CD4-positive, alpha-beta T cell (primary cell): ENCODE data around the gene TDRD6. TPM values are rescaled to one million over a fixed set of nuclear protein-coding genes. Genes with fewer than 3 reads are reported as not detected.

Experiments used
- ATAC-seq: fragments of 200-7000 bp; cut with Tn5 transposase; one replicate; pipeline ENCODE4 v1.10.0; 2022; ENCODE audit warnings: mild to moderate bottlenecking; ENCODE audit not compliant: poor library complexity
- CTCF ChIA-PET: fragments of 350-600 bp; sonication (Branson Sonifier 250); formaldehyde crosslinking; loops from one replicate; lab custom pipeline; 2021; ENCODE audit warnings: antibody characterized with exemption, inconsistent platforms; lab: Charles Lee
- POLR2A ChIA-PET: fragments of 350-600 bp; sonication (Branson Sonifier 250); formaldehyde crosslinking; loops from one replicate; lab custom pipeline; 2021; ENCODE audit warnings: antibody characterized with exemption, inconsistent platforms; lab: Charles Lee
- DNase-seq, 14 experiments: peaks; one replicate each; pipeline ENCODE4 v3.0.0-alpha.2; 2013 to 2020; ENCODE audit warnings: mixed read lengths in 2 of 14
- H3K27ac ChIP-seq, 2 donors: one replicate each; pipeline versions ENCODE4 v1.5.1 to v1.7.0; 2013; ENCODE audit warnings: low read length in 2 of 2, low read depth in 1 of 2, mild to moderate bottlenecking in 1 of 2
- H3K27me3 ChIP-seq, 2 experiments: 1 replicate in 1 of 2; 2 replicates in 1 of 2; pipeline versions ENCODE4 v1.6.1 to v1.7.0; 2013; ENCODE audit warnings: low read length in 2 of 2, control low read depth in 1 of 2, mild to moderate bottlenecking in 1 of 2, moderate library complexity in 1 of 2; ENCODE audit not compliant: insufficient read depth in 2 of 2, control insufficient read depth in 1 of 2
- H3K36me3 ChIP-seq: one replicate; pipeline ENCODE4 v1.6.1; 2013; ENCODE audit warnings: low read length, control low read depth; ENCODE audit not compliant: insufficient read depth
- H3K4me1 ChIP-seq: one replicate; pipeline ENCODE4 v1.6.1; 2013; ENCODE audit warnings: low read length, control low read depth; ENCODE audit not compliant: insufficient read depth
- H3K4me3 ChIP-seq: one replicate; pipeline ENCODE4 v1.5.1; 2013; ENCODE audit warnings: mild to moderate bottlenecking, low read length, moderate library complexity
- H3K9me3 ChIP-seq, 2 experiments: 1 replicate in 1 of 2; 2 replicates in 1 of 2; pipeline versions ENCODE4 v1.6.1 to v1.7.0; 2013; ENCODE audit warnings: low read length in 2 of 2, mild to moderate bottlenecking in 2 of 2, control low read depth in 1 of 2, moderate library complexity in 1 of 2; ENCODE audit not compliant: control insufficient read depth in 1 of 2, insufficient read depth in 1 of 2
- H3K27ac Mint-ChIP-seq: one replicate; pipeline ENCODE4 v1.8.0; 2020; ENCODE audit warnings: mixed read lengths
- H3K27me3 Mint-ChIP-seq: one replicate; pipeline ENCODE4 v1.8.0; 2021; ENCODE audit warnings: mixed read lengths
- H3K36me3 Mint-ChIP-seq: one replicate; pipeline ENCODE4 v1.8.0; 2021; ENCODE audit warnings: low read depth, mixed read lengths
- H3K4me1 Mint-ChIP-seq: one replicate; pipeline ENCODE4 v1.8.0; 2021; ENCODE audit warnings: low read depth, mixed read lengths
- H3K4me3 Mint-ChIP-seq: one replicate; pipeline ENCODE4 v1.8.0; 2020; ENCODE audit warnings: mild to moderate bottlenecking, mixed read lengths
- H3K9me3 Mint-ChIP-seq: one replicate; pipeline ENCODE4 v1.8.0; 2020; ENCODE audit warnings: mixed read lengths
- CTCF ChIP-seq: fragments of 200-600 bp; IDR thresholded peaks from one replicate; pipeline ENCODE4 v1.8.0; 2022; ENCODE audit warnings: antibody characterized with exemption, mild to moderate bottlenecking
- intact Hi-C, 2 experiments: fragments of 100-400 bp; cut with DNase I in 1 of 2; cut with micrococcal nuclease in 1 of 2; formaldehyde crosslinking; loops; one replicate each; pipeline versions ENCODE4 v1.15.1 to v1.9.0; 2023 to 2025; cut with DNase I, micrococcal nuclease
- total RNA-seq, 174 experiments: library from RNA in 2 of 174; stranded (reverse) in 2 of 174; gene quantifications; one replicate each; pipeline ENCODE4 v1.2.3 and lab custom pipeline; 2021 to 2026

Gene TDRD6
- total RNA-seq, 2 experiments from 2014 or later: not detected

GRCh38 chr6:46652232-46652602 is 35.5 kb upstream of the TDRD6 start:
- Histone ChIP-seq H3K4me3 (peak overlapping the region; percentile 62), H3K27ac (no peak overlapping the region), H3K4me1 (peaks cover 14% of the 10 kb centered on the region), H3K9me3 (peaks cover 0 to 5% of the 10 kb centered on the region in 2 experiments), H3K36me3 (no peaks in the 10 kb centered on the region), H3K27me3 (peaks cover 17 to 39% of the 10 kb centered on the region in 2 experiments)
- Mint-ChIP-seq H3K27me3 (peaks cover 64% of the 10 kb centered on the region), H3K4me1 (peaks cover 15% of the 10 kb centered on the region), H3K36me3 (no peaks in the 10 kb centered on the region), H3K4me3 (peak overlapping the region; percentile 89), H3K9me3 (no peaks in the 10 kb centered on the region), H3K27ac (no peak overlapping the region)
- TF ChIP-seq CTCF: no peak
- ChIA-PET POLR2A (no interaction called here), CTCF (no interaction called here)
- intact Hi-C loops: loop anchor here in 1 of 2 experiments (5.0 kb wide), 1 partner anchor 480 kb away; the partner anchor contains the start of gene ENPP5
- ATAC-seq: no peak
- DNase-seq: no peak

GRCh38 chr6:46652603-46653438 is 34.9 kb upstream of the TDRD6 start, which contains the start of the genes CYP39A1 and SLC25A27:
CYP39A1 (minus strand) TSS chr6:46652818; CDS start chr6:46652582, 236 bp downstream.
SLC25A27 (plus strand) TSS chr6:46652975; CDS start chr6:46653193, 218 bp downstream.
- H3K9me3 Mint-ChIP-seq: no peaks in the 10 kb centered on the region
- no peak for TF ChIP-seq CTCF
- DNase-seq (peak; percentile 51 to 84 (median 66)), ATAC-seq (peak; percentile 97)
- peaks cover 15% of the 10 kb centered on the region for H3K4me1 Mint-ChIP-seq
- Histone ChIP-seq H3K4me3 (peak within 1 kb of the TSS; percentile 62), H3K27me3 (peaks cover 17 to 39% of the 10 kb centered on the region in 2 experiments), H3K9me3 (peaks cover 0 to 5% of the 10 kb centered on the region in 2 experiments), H3K4me1 (peaks cover 14% of the 10 kb centered on the region), H3K27ac (no peak within 1 kb of the TSS), H3K36me3 (no peaks in the 10 kb centered on the region)
- H3K36me3 Mint-ChIP-seq: no peaks in the 10 kb centered on the region
- intact Hi-C loops: loop anchor here in 1 of 2 experiments (5.0 kb wide), 1 partner anchor 481 kb away; the partner anchor contains the start of gene ENPP5
- CTCF ChIA-PET: no interaction called here
- POLR2A ChIA-PET: no interaction called here
- peaks cover 64% of the 10 kb centered on the region for H3K27me3 Mint-ChIP-seq
- peak within 1 kb of the TSS; percentile 89 for H3K4me3 Mint-ChIP-seq
- no peak within 1 kb of the TSS for H3K27ac Mint-ChIP-seq

- TF ChIP-seq CTCF: no peak
- H3K27ac Mint-ChIP-seq: no peak overlapping the region
- no peaks in the 10 kb centered on the region for H3K36me3 Mint-ChIP-seq
- H3K9me3 Mint-ChIP-seq: no peaks in the 10 kb centered on the region
- H3K4me1 Mint-ChIP-seq: peaks cover 15% of the 10 kb centered on the region
- ChIA-PET POLR2A (interaction anchor here (1.0 kb wide), 1 partner anchor 21 kb away, joined by 4 read pairs; no protein-coding TSS in a partner anchor), CTCF (no interaction called here)
- ATAC-seq (no peak), DNase-seq (no peak)
- H3K4me1 ChIP-seq: peaks cover 14% of the 10 kb centered on the region
- intact Hi-C loops: loop anchor here in 1 of 2 experiments (5.0 kb wide), 1 partner anchor 481 kb away; the partner anchor contains the start of gene ENPP5
- peak overlapping the region; percentile 84 for H3K4me3 Mint-ChIP-seq
- H3K36me3 ChIP-seq: no peaks in the 10 kb centered on the region
- peaks cover 17 to 39% of the 10 kb centered on the region in 2 experiments for H3K27me3 ChIP-seq
- peak overlapping the region; percentile 62 for H3K4me3 ChIP-seq
- H3K9me3 ChIP-seq: peaks cover 0 to 5% of the 10 kb centered on the region in 2 experiments
- H3K27ac ChIP-seq: no peak overlapping the region
- peaks cover 69% of the 10 kb centered on the region for H3K27me3 Mint-ChIP-seq
Observed at GRCh38 chr6:46653439-46654195, 34.1 kb upstream of the TDRD6 start.
